Measurements from ENCODE around the gene ASIC3.

DNA sequence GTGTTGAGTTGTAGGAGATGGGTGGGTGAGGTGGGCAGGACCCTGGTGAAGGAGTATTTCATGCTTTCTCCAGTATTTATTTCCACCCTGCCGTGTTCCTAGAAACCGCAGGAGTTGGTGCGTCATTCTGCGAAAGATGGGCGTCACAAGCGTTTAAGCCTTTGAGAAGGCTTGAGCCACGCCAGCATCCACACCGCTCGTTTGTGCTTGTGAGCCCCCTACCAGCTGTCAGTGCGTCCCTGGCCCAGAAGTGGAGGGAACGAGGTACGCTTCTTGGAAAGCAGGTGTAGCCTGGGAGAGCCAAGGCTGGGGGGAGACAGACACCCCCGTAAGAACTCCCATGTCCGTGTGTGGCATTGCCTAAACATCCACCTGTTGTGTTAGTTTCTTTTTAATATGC, 43.7 kb downstream of the ASIC3 start:
- TF ChIP-seq, protein P1, sequence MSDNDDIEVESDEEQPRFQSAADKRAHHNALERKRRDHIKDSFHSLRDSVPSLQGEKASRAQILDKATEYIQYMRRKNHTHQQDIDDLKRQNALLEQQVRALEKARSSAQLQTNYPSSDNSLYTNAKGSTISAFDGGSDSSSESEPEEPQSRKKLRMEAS (IDR thresholded peaks at IDR 0.05) = no peak
- TF ChIP-seq CTCF (IDR thresholded peaks at IDR 0.05) (no peak), TP53 (CRISPR knock-in tag; IDR thresholded peaks at IDR 0.05) (no peak), CBX8 (IDR thresholded peaks at IDR 0.05) (no peak), RNF2 (IDR thresholded peaks at IDR 0.05; ENCODE audit: borderline replicate concordance, low read depth) (no peak), MYC (IDR thresholded peaks at IDR 0.05; ENCODE audit: borderline replicate concordance, low read length) (no peak), JUN (IDR thresholded peaks at IDR 0.05) (no peak), POLR2A (IDR thresholded peaks at IDR 0.05; ENCODE audit: low read length) (no peak)

Data from A549 (cell line).